NCI-H82 treated with DMSO at 0.1 percent for 48 hours (cell line): ENCODE results near the gene TUBD1.
"Not testable (repeated sequence)": the region's sequence is repeated elsewhere in the genome, so short reads cannot be mapped to it uniquely, and the experiment has no call there.

Experiments used
- DNase-seq: peaks from one replicate; lab custom pipeline; 2025; ENCODE audit not compliant: unreplicated experiment; lab: John Stamatoyannopoulos, UW

The TUBD1 gene

GRCh38 chr17:59874376-59874775 lies 18.4 kb downstream of the TUBD1 start:
- no peak for DNase-seq

- not testable (repeated sequence) for DNase-seq
These were observed 19.3 kb downstream of the TUBD1 start for GRCh38 chr17:59873414-59873813.

- no peak for DNase-seq
These were observed 20.4 kb downstream of the TUBD1 start for GRCh38 chr17:59872351-59872750.

- no peak for DNase-seq
These were observed 22.3 kb downstream of the TUBD1 start for GRCh38 chr17:59870482-59870881.

- no peak for DNase-seq
These were observed 22.9 kb downstream of the TUBD1 start for GRCh38 chr17:59869941-59870218.

GRCh38 chr17:59863616-59864015 lies 29.1 kb downstream of the TUBD1 start:
- DNase-seq, result no peak

GRCh38 chr17:59859444-59860025 lies 33.2 kb downstream of the TUBD1 start:
- no peak for DNase-seq

- no peak for DNase-seq
These were observed 33.8 kb downstream of the TUBD1 start for GRCh38 chr17:59858932-59859331.

GRCh38 chr17:59858167-59858816 lies 34.5 kb downstream of the TUBD1 start:
- DNase-seq, result no peak

- no peak for DNase-seq
These were observed 35.6 kb downstream of the TUBD1 start for GRCh38 chr17:59856859-59857794.

GRCh38 chr17:59853919-59854729 lies 38.6 kb downstream of the TUBD1 start:
- DNase-seq, result not testable (repeated sequence)

GRCh38 chr17:59853168-59853918 lies 39.4 kb downstream of the TUBD1 start:
- no peak for DNase-seq

GRCh38 chr17:59852847-59853167 lies 39.9 kb downstream of the TUBD1 start:
- not testable (repeated sequence) for DNase-seq

- no peak for DNase-seq
These were observed 41.0 kb downstream of the TUBD1 start for GRCh38 chr17:59851439-59852375.

- DNase-seq, result not testable (repeated sequence)
These were observed 42.4 kb downstream of the TUBD1 start for GRCh38 chr17:59850311-59850710.

GRCh38 chr17:59848778-59849177 lies 44.0 kb downstream of the TUBD1 start:
- DNase-seq, result no peak

- DNase-seq, result no peak
These were observed 44.4 kb downstream of the TUBD1 start for GRCh38 chr17:59848385-59848668.

GRCh38 chr17:59846394-59847165 lies 46.2 kb downstream of the TUBD1 start:
- no peak for DNase-seq
